ENCODE measurements around the gene EIPR1.

The EIPR1 gene

GRCh38 chr2:3246406-3246805 lies 131.2 kb downstream of the EIPR1 start:
- DNase-seq (ENCODE audit: low read depth, low spot score) = no peak

GRCh38 chr2:3244486-3244885 lies 133.1 kb downstream of the EIPR1 start:
- no peak for DNase-seq (ENCODE audit: low read depth, low spot score)
- no peak overlapping the region for H3K4me3 ChIP-seq (ENCODE audit: low read length)

More at GRCh38 chr2:3246406-3246805, 131.2 kb downstream of the EIPR1 start:
- no peak overlapping the region for H3K4me3 ChIP-seq (ENCODE audit: low read length)

GRCh38 chr2:3243804-3244203 lies 133.8 kb downstream of the EIPR1 start:
- DNase-seq (ENCODE audit: low read depth, low spot score) = no peak
- no peak overlapping the region for H3K4me3 ChIP-seq (ENCODE audit: low read length)

- peak; percentile 93 for DNase-seq (ENCODE audit: low read depth, low spot score)
Observed at GRCh38 chr2:3242747-3243369, 134.8 kb downstream of the EIPR1 start.

GRCh38 chr2:3241971-3242746 lies 135.5 kb downstream of the EIPR1 start:
- H3K4me3 ChIP-seq (ENCODE audit: low read length) = no peak overlapping the region
- DNase-seq (ENCODE audit: low read depth, low spot score) = no peak

More at GRCh38 chr2:3242747-3243369, 134.8 kb downstream of the EIPR1 start:
- no peak overlapping the region for H3K4me3 ChIP-seq (ENCODE audit: low read length)

GRCh38 chr2:3238951-3239841 lies 138.4 kb downstream of the EIPR1 start:
- no peak overlapping the region for H3K4me3 ChIP-seq (ENCODE audit: low read length)
- DNase-seq (ENCODE audit: low read depth, low spot score) = no peak

GRCh38 chr2:3236300-3237045 lies 141.1 kb downstream of the EIPR1 start:
- no peak for DNase-seq (ENCODE audit: low read depth, low spot score)
- H3K4me3 ChIP-seq (ENCODE audit: low read length) = no peak overlapping the region

GRCh38 chr2:3233877-3234276 lies 143.7 kb downstream of the EIPR1 start:
- no peak for DNase-seq (ENCODE audit: low read depth, low spot score)
- H3K4me3 ChIP-seq (ENCODE audit: low read length) = no peak overlapping the region

GRCh38 chr2:3229221-3229620 lies 148.4 kb downstream of the EIPR1 start:
- no peak for DNase-seq (ENCODE audit: low read depth, low spot score)
- no peak overlapping the region for H3K4me3 ChIP-seq (ENCODE audit: low read length)

- H3K4me3 ChIP-seq (ENCODE audit: low read length) = no peak overlapping the region
- no peak for DNase-seq (ENCODE audit: low read depth, low spot score)
Observed at GRCh38 chr2:3224681-3225080, 152.9 kb downstream of the EIPR1 start.

- no peak for DNase-seq (ENCODE audit: low read depth, low spot score)
Observed at GRCh38 chr2:3223080-3223923, 154.3 kb downstream of the EIPR1 start.

GRCh38 chr2:3222636-3223035 lies 155.0 kb downstream of the EIPR1 start:
- DNase-seq (ENCODE audit: low read depth, low spot score) = peak; percentile 38

More at GRCh38 chr2:3223080-3223923, 154.3 kb downstream of the EIPR1 start:
- no peak overlapping the region for H3K4me3 ChIP-seq (ENCODE audit: low read length)

GRCh38 chr2:3219536-3219935 lies 158.1 kb downstream of the EIPR1 start:
- no peak for DNase-seq (ENCODE audit: low read depth, low spot score)
- H3K4me3 ChIP-seq (ENCODE audit: low read length) = no peak overlapping the region

More at GRCh38 chr2:3222636-3223035, 155.0 kb downstream of the EIPR1 start:
- no peak overlapping the region for H3K4me3 ChIP-seq (ENCODE audit: low read length)

GRCh38 chr2:3217646-3218045 lies 160.0 kb downstream of the EIPR1 start:
- H3K4me3 ChIP-seq (ENCODE audit: low read length) = no peak overlapping the region
- no peak for DNase-seq (ENCODE audit: low read depth, low spot score)

GRCh38 chr2:3216841-3217495 lies 160.7 kb downstream of the EIPR1 start:
- no peak for DNase-seq (ENCODE audit: low read depth, low spot score)
- no peak overlapping the region for H3K4me3 ChIP-seq (ENCODE audit: low read length)

- no peak for DNase-seq (ENCODE audit: low read depth, low spot score)
- H3K4me3 ChIP-seq (ENCODE audit: low read length) = no peak overlapping the region
Observed at GRCh38 chr2:3214806-3215404, 162.7 kb downstream of the EIPR1 start.

GRCh38 chr2:3214065-3214464 lies 163.6 kb downstream of the EIPR1 start:
- DNase-seq (ENCODE audit: low read depth, low spot score) = no peak
- H3K4me3 ChIP-seq (ENCODE audit: low read length) = no peak overlapping the region
